ENCODE results near the gene NAPG.

DNA sequence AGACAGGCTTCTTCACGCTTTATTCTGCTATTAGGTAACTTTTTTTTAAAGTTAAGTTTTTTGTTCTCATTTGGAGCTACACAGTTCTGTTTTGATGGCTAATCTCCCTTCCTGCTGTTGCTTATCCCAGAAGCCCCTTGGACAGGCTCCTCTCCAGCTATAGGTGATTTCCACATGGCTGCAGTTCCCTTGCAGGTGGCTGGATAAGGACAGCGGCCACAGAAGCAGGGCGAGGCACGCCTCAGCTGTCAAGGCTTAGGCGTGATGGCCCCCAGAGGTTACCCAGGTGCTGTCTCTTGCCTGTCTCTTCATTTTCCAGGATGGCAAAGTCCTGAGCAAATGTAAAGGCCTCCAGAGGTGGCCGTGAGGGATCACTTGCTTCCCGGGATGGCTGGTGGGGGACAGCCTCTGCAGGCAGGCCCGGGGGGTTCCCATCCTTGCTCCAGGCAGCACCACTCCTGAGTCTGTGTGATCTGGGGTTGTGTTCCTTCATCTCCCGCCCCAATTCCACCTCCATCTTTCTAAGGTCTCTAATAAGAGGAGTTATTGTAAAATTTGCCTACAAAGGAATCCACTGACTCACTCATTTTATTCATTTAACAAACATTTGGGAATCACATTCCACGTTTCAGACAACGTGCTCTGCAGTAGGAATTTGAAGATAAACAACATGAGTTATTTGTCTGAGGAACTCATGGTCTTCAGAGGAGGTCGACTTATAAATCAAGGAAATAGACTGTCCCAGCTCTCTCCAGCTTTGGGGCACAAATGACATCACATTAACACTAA is 53.4 kb downstream of the NAPG start:
- no peak for TF ChIP-seq CTCF (IDR thresholded peaks at IDR 0.05; ENCODE audit: low read depth, low read length)
- no peak for TF ChIP-seq EZH2phosphoT487 (IDR thresholded peaks at IDR 0.05; ENCODE audit: low read depth)
